ENCODE measurements around the gene DPM1.

The DPM1 gene

GRCh38 chr20:50957798-50958614 lies at the start of gene DPM1:
TSS of gene DPM1 (minus strand) at chr20:50958532. CDS start at chr20:50958523, 9 bp downstream.
- no peak for TF ChIP-seq CTCF (IDR thresholded peaks at IDR 0.05; ENCODE audit: low read depth, low read length, missing control alignments)
- DNase-seq (ENCODE audit: low read depth): peak; percentile 80
- peak within 1 kb of the TSS; percentile 96 for H3K4me3 ChIP-seq (ENCODE audit: low read depth, low read length)

GRCh38 chr20:51005214-51005613 lies 46.9 kb upstream of the DPM1 start:
- H3K4me3 ChIP-seq (ENCODE audit: low read depth, low read length): no peak overlapping the region
- DNase-seq (ENCODE audit: low read depth): no peak
- TF ChIP-seq CTCF (IDR thresholded peaks at IDR 0.05; ENCODE audit: low read depth, low read length, missing control alignments): no peak

- no peak for DNase-seq (ENCODE audit: low read depth)
- no peak overlapping the region for H3K4me3 ChIP-seq (ENCODE audit: low read depth, low read length)
- TF ChIP-seq CTCF (IDR thresholded peaks at IDR 0.05; ENCODE audit: low read depth, low read length, missing control alignments): no peak
These were observed 46.4 kb upstream of the DPM1 start for GRCh38 chr20:51004781-51005180.

- DNase-seq (ENCODE audit: low read depth): no peak
- TF ChIP-seq CTCF (IDR thresholded peaks at IDR 0.05; ENCODE audit: low read depth, low read length, missing control alignments): no peak
- H3K4me3 ChIP-seq (ENCODE audit: low read depth, low read length): no peak overlapping the region
These were observed 46.0 kb upstream of the DPM1 start for GRCh38 chr20:51004305-51004727.

DNA sequence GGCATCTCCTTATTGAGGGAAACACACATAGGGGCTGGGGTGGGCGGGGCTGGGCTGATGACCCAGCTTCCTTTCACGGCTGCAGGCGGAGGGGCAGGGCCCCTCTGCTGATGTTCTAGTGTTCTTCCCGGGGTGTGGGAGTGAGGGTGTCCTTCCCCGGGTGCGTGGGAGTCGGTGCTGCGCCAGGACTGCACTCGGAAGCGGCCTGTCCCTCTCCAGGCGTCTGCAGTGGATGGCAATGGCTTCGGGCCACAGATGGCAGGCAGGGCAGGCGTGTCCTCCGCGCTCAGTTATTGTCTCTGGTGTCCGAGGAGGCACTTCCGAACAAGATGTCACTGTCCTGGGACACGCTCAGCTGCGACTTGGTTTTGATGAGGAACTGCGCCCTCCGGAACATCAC lies 45.4 kb upstream of the DPM1 start:
- TF ChIP-seq CTCF (IDR thresholded peaks at IDR 0.05; ENCODE audit: low read depth, low read length, missing control alignments): no peak
- H3K4me3 ChIP-seq (ENCODE audit: low read depth, low read length): no peak overlapping the region
- no peak for DNase-seq (ENCODE audit: low read depth)

GRCh38 chr20:51002633-51003032 lies 44.3 kb upstream of the DPM1 start:
- no peak for DNase-seq (ENCODE audit: low read depth)
- H3K4me3 ChIP-seq (ENCODE audit: low read depth, low read length): no peak overlapping the region
- no peak for TF ChIP-seq CTCF (IDR thresholded peaks at IDR 0.05; ENCODE audit: low read depth, low read length, missing control alignments)
